Common myeloid progenitor, CD34-positive (primary cell): ENCODE measurements around the gene CBR4.
"Not testable (repeated sequence)": the region's sequence is repeated elsewhere in the genome, so short reads cannot be mapped to it uniquely, and the experiment has no call there.

Experiments used
- CTCF ChIA-PET: fragments of 350-600 bp; sonication (Branson Sonifier 250); formaldehyde crosslinking; loops from one replicate; lab custom pipeline; 2021; ENCODE audit warnings: antibody characterized with exemption; lab: Charles Lee
- POLR2A ChIA-PET: fragments of 350-600 bp; sonication (Branson Sonifier 250); formaldehyde crosslinking; loops from one replicate; lab custom pipeline; 2021; ENCODE audit warnings: antibody characterized with exemption; lab: Charles Lee
- DNase-seq, 3 donors: peaks; one replicate each; pipeline versions ENCODE4 v3.0.0 to v3.0.0-alpha.2; 2013
- H3K27ac ChIP-seq, 2 experiments: 1 replicate in 1 of 2; 2 replicates in 1 of 2; pipeline ENCODE4 v1.7.0; 2013; ENCODE audit warnings: inconsistent platforms in 2 of 2, low read length in 2 of 2, mild to moderate bottlenecking in 2 of 2, low read depth in 1 of 2, moderate library complexity in 1 of 2; ENCODE audit not compliant: severe bottlenecking in 2 of 2, insufficient read depth in 1 of 2, poor library complexity in 1 of 2
- H3K27me3 ChIP-seq, 5 experiments: replicated peaks in 2 of 5; 1 replicate in 3 of 5; 2 replicates in 2 of 5; pipeline versions ENCODE4 v1.6.1 to v1.7.0; 2013; ENCODE audit warnings: low read length in 4 of 5, mild to moderate bottlenecking in 2 of 5, moderate library complexity in 2 of 5, inconsistent platforms in 1 of 5; ENCODE audit not compliant: insufficient read depth in 5 of 5, control insufficient read depth in 4 of 5
- H3K36me3 ChIP-seq, 4 experiments: 1 replicate in 2 of 4; 2 replicates in 2 of 4; pipeline versions ENCODE4 v1.6.1 to v1.7.0; 2013; ENCODE audit warnings: low read length in 3 of 4, control low read depth in 1 of 4, mild to moderate bottlenecking in 1 of 4; ENCODE audit not compliant: control insufficient read depth in 4 of 4, insufficient read depth in 4 of 4
- H3K4me1 ChIP-seq, 4 experiments: 1 replicate in 3 of 4; 2 replicates in 1 of 4; pipeline versions ENCODE4 v1.6.1 to v1.7.1; 2013; ENCODE audit warnings: low read length in 3 of 4, mild to moderate bottlenecking in 3 of 4, control low read depth in 1 of 4, inconsistent platforms in 1 of 4, moderate library complexity in 1 of 4; ENCODE audit not compliant: control insufficient read depth in 4 of 4, insufficient read depth in 4 of 4; ENCODE audit errors: control extremely low read depth in 1 of 4
- H3K4me3 ChIP-seq, 7 experiments: 1 replicate in 4 of 7; 2 replicates in 3 of 7; pipeline versions ENCODE4 v1.5.1 to v1.7.0; 2013; ENCODE audit warnings: mild to moderate bottlenecking in 7 of 7, low read length in 6 of 7, moderate library complexity in 6 of 7, inconsistent platforms in 2 of 7, low read depth in 2 of 7, control low read depth in 1 of 7; ENCODE audit not compliant: insufficient read depth in 4 of 7, control insufficient read depth in 1 of 7; ENCODE audit errors: extremely low read depth in 1 of 7
- H3K9me3 ChIP-seq, 5 experiments: 1 replicate in 4 of 5; 2 replicates in 1 of 5; pipeline versions ENCODE4 v1.6.1 to v1.7.1; 2013; ENCODE audit warnings: low read length in 4 of 5, mild to moderate bottlenecking in 2 of 5, inconsistent platforms in 1 of 5, low read depth in 1 of 5, moderate library complexity in 1 of 5; ENCODE audit not compliant: control insufficient read depth in 4 of 5, insufficient read depth in 2 of 5; ENCODE audit errors: control extremely low read depth in 1 of 5
- WGBS: methylation state at CpG from one replicate; pipeline ENCODE4 v1.1.5; 2013; ENCODE audit not compliant: insufficient coverage; 5-methylcytosine and 5-hydroxymethylcytosine counted together

Gene CBR4

DNA sequence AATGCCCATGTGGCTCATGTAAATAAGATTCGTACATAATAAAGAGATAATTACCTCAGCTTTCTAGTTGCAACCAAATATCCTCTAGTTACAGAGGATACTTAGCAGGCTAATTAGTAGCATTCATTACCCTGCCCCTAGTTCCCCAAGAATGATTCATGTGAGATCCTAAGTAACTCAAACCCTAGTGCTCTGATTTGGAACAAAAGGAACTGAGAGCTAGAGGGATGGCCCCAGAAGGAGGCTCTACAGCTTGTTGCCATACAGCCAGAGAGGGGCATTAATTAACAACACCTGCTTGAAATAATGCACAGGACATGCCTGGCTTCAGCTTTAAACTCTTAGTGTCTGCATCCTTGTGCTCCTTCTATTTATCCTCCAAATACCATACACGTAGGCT is 32.6 kb upstream of the CBR4 start:
- Histone ChIP-seq H3K4me1 (no peaks in the 10 kb centered on the region), H3K9me3 (no peaks in the 10 kb centered on the region), H3K36me3 (no peaks in the 10 kb centered on the region), H3K27me3 (no peaks in the 10 kb centered on the region), H3K27ac (no peak overlapping the region), H3K4me3 (no peak overlapping the region)
- DNase-seq, result no peak
- WGBS, result 94% methylated on average over 2 of the region's 2 CpGs
- CTCF ChIA-PET, result interaction anchor here (0.7 kb wide), 1 partner anchor 17 kb away, joined by 3 read pairs; no protein-coding TSS in a partner anchor
- POLR2A ChIA-PET, result no interaction called here

GRCh38 chr4:169040559-169041261 is 30.7 kb upstream of the CBR4 start:
- no peaks in the 10 kb centered on the region for H3K27me3 ChIP-seq
- H3K4me1 ChIP-seq, result no peaks in the 10 kb centered on the region
- no peaks in the 10 kb centered on the region for H3K9me3 ChIP-seq
- no peak overlapping the region for H3K27ac ChIP-seq
- 93% methylated on average over 3 of the region's 7 CpGs for WGBS
- H3K36me3 ChIP-seq, result no peaks in the 10 kb centered on the region
- no peak overlapping the region for H3K4me3 ChIP-seq
- POLR2A ChIA-PET, result no interaction called here
- DNase-seq, result no peak
- CTCF ChIA-PET, result interaction anchor here (1.1 kb wide), 1 partner anchor 8 kb away, joined by 3 read pairs; no protein-coding TSS in a partner anchor

- no peaks in the 10 kb centered on the region for H3K9me3 ChIP-seq
- 100% methylated on average over 4 of the region's 8 CpGs for WGBS
- ChIA-PET CTCF (interaction anchor here (1.4 kb wide), 1 partner anchor 446 kb away, joined by 3 read pairs; no protein-coding TSS in a partner anchor), POLR2A (no interaction called here)
- no peak overlapping the region for H3K4me3 ChIP-seq
- no peaks in the 10 kb centered on the region for H3K36me3 ChIP-seq
- no peak for DNase-seq
- no peaks in the 10 kb centered on the region for H3K27me3 ChIP-seq
- no peak overlapping the region for H3K27ac ChIP-seq
- H3K4me1 ChIP-seq, result no peaks in the 10 kb centered on the region
These were observed 29.3 kb upstream of the CBR4 start for GRCh38 chr4:169039251-169039954.

DNA sequence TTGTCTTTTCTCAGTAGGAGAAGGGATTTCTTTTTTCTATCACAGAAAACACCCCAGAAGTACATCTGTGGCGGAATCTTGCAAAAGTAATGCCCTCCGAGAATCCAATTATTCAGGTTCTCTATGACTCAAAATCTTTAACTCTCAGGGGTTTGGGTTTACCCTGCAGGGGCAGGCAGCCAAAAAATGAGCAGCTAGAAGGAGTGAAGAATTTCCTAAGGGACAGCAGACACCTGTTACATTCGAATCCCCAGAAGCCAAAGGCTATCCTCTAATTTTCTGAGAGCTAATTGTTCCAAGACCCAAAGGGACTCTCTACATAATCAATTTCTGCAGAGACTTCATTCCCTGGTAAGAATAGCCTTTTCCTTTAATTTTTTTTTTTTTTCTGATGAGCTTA is 27.5 kb upstream of the CBR4 start:
- WGBS, result 100% methylated on average over 1 of the region's 3 CpGs
- no peaks in the 10 kb centered on the region for H3K27me3 ChIP-seq
- ChIA-PET POLR2A (interaction anchor here (0.6 kb wide), 1 partner anchor 48 kb away, joined by 3 read pairs; no protein-coding TSS in a partner anchor), CTCF (no interaction called here)
- no peak overlapping the region for H3K4me3 ChIP-seq
- H3K4me1 ChIP-seq, result no peaks in the 10 kb centered on the region
- H3K9me3 ChIP-seq, result no peaks in the 10 kb centered on the region
- H3K27ac ChIP-seq, result no peak overlapping the region
- no peaks in the 10 kb centered on the region for H3K36me3 ChIP-seq
- no peak for DNase-seq

DNA sequence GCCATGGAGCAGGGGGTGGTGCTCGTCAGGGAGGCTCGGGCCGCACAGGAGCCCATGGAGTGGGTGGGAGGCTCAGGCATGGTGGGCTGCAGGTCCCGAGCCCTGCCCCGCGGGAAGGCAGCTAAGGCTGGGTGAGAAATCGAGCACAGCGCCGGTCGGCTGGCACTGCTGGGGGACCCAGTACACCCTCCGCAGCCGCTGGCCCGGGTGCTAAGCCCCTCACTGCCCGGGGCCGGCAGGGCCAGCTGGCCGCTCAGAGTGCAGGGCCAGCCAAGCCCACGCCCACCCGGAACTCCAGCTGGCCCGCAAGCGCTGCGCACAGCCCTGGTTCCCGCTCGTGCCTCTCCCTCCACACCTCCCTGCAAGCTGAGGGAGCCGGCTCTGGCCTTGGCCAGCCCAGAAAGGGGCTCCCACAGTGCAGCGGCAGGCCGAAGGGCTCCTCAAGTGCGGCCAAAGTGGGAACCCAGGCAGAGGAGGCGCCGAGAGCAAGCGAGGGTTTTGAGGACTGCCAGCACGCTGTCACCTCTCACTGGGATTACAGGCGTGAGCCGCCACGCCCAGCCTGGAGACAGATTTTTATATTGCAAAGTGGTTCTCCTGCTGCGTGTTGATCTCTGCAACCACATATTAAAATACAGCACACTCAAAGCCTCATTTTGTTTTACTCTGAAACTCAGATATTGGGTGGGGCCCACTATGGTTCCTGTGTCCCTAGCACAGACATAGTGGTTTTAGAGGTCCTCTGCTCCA is 26.0 kb upstream of the CBR4 start:
- H3K9me3 ChIP-seq, DNase-seq, CTCF ChIA-PET, H3K4me1 ChIP-seq, H3K4me3 ChIP-seq, H3K27me3 ChIP-seq, H3K36me3 ChIP-seq, POLR2A ChIA-PET, H3K27ac ChIP-seq: not testable (repeated sequence)
- over 99% methylated on average over 20 of the region's 35 CpGs for WGBS

DNA sequence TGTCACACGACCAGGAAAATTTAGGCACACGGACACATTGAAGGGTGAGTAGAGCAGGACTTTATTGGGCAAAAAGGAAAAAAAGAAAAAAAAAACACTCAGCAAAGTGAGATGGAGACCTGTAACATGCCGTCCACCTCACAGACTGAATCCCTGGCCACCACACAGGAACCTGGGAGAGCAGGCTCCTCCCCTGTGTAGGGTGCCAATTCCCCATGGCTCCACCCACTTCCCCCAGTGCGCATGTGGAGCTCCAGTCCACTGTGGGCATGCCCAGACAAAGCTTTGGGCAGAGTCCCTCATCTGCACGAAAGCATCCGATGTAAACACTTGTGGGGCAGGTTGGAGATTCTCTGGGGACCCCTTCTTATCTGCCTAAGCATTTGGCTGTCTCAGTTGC is 23.6 kb upstream of the CBR4 start:
- Histone ChIP-seq H3K4me3 (no peak overlapping the region), H3K27me3 (no peaks in the 10 kb centered on the region), H3K9me3 (no peaks in the 10 kb centered on the region), H3K36me3 (no peaks in the 10 kb centered on the region), H3K4me1 (no peaks in the 10 kb centered on the region), H3K27ac (no peak overlapping the region)
- POLR2A ChIA-PET, result no interaction called here
- WGBS, result 84% methylated on average over 4 of the region's 6 CpGs
- CTCF ChIA-PET, result interaction anchor here (1.0 to 1.3 kb wide), 2 partner anchors 8 to 9 kb away, joined by 3 read pairs; no protein-coding TSS in a partner anchor
- no peak for DNase-seq
